ENCODE measurements around the gene ADAM17.

DNA sequence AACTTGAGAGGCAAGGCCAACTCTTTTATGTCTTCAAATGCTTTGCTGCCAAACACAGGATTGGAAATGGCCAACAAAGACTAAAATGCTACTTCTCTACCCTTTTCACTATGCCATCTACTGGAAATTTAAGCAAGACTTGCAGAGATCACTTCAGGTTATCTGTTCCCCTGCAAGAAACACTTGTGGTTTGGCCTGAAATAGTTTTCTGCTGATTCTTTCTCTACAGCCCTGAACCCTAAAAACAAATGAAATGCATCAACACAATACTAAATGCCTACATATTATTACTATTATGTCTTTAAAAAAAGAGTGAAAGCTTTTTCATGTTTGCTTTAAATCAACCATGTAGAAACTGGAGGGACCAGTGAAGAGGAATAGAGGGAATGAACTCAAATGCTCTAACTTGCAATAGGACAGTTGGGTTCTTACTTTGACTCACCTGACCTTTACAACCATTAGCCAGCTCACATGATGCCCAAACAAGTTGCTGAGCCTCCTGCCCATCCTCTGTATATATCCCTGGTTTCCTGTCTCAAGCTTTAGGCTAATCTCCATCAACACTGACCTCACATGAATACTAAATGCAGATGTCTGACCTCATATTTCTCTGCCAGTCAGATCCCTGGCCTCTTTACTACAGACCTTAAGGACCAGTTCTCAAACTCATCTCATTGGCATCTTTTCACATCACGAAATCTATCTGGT, 17.5 kb upstream of the ADAM17 start:
- TF ChIP-seq CTCF (conservative IDR thresholded peaks at IDR 0.05 in 1 of 2, IDR thresholded peaks at IDR 0.05 in 1 of 2; ENCODE audit: low read depth in 1 of 2, low read length in 2 of 2), result no peak
- TF ChIP-seq EZH2 (IDR thresholded peaks at IDR 0.05; ENCODE audit: low read length, missing control alignments), result no peak

Measured in fibroblast of lung (primary cell).